ENCODE measurements around the gene ADCY2.

The ADCY2 gene

DNA sequence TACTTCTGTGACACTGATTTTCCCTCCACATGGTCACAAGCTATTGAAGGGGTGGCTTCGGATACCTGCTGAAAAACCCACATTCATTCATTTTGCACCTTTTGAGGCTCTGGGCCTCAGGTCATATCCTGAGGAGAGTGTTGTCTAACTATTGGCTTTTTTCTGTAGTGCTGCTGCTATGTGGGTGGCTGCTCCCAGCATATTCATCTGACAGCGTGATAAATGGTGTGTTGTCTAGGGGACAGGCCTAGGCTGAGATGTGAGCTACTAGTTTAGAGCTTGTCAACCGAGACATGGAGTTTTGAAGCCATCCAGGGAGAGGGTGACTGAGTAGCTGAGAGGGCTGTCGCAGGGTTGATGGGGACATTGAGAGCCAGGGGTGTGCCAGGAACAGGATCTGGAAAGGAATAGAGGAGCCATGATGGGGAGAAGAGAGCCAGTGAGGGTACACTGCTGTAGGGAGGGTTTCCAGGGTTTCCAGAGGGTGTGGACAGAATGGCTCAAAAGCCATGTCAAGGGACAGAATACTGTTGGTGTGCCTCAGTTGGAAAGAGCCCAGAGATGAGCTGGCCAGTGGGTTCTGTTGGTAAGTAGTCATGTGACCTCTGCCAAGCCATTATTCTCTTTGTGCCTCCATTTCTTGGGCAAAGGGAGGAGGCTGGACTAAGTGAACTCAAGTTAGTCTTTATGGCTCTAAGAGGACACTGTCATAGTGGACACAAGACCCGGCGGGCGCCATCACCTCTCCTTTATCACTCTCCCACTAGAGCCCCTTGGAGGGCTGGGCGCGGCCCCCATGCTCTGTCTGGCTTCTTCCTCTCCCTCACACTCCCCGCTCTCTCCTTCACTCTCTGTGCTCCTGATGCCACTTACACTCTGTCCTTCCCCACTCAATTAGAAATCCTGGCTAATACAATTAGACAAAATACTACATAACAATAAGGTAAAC is 19.9 kb downstream of the ADCY2 start:
- H3K4me3 ChIP-seq (ENCODE audit: low read depth, low read length): no peak overlapping the region
- TF ChIP-seq, protein P1, sequence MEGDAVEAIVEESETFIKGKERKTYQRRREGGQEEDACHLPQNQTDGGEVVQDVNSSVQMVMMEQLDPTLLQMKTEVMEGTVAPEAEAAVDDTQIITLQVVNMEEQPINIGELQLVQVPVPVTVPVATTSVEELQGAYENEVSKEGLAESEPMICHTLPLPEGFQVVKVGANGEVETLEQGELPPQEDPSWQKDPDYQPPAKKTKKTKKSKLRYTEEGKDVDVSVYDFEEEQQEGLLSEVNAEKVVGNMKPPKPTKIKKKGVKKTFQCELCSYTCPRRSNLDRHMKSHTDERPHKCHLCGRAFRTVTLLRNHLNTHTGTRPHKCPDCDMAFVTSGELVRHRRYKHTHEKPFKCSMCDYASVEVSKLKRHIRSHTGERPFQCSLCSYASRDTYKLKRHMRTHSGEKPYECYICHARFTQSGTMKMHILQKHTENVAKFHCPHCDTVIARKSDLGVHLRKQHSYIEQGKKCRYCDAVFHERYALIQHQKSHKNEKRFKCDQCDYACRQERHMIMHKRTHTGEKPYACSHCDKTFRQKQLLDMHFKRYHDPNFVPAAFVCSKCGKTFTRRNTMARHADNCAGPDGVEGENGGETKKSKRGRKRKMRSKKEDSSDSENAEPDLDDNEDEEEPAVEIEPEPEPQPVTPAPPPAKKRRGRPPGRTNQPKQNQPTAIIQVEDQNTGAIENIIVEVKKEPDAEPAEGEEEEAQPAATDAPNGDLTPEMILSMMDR (IDR thresholded peaks at IDR 0.05; ENCODE audit: insufficient read depth, low read length, missing control alignments): no peak
- DNase-seq (ENCODE audit: low read depth, low spot score): no peak
- ChIA-PET POLR2A (no interaction called here), CTCF (no interaction called here)

DNA sequence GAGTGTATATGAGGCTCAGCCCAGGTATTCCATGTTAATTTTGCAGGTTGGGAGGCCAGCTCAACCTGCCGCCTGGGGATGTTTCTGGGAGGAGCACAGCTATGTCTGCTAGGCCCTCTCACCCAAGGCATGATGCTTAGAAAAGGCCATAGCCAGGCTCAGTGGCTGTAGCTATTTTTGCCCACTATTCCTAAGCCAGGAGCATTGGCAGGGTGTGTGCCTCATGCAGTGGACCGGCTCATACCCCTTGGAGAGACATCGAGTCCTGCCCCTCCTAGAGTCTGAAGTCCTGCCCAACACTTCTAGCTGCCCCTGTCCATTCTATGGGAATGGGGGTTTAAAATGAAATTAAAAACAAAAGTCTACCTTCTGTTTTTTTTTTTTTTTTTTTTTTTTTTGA is 22.3 kb downstream of the ADCY2 start:
- H3K4me3 ChIP-seq (ENCODE audit: low read depth, low read length): no peak overlapping the region
- no peak for DNase-seq (ENCODE audit: low read depth, low spot score)
- POLR2A ChIA-PET: no interaction called here
- CTCF ChIA-PET: no interaction called here
- TF ChIP-seq, protein P1 (IDR thresholded peaks at IDR 0.05; ENCODE audit: insufficient read depth, low read length, missing control alignments): no peak

DNA sequence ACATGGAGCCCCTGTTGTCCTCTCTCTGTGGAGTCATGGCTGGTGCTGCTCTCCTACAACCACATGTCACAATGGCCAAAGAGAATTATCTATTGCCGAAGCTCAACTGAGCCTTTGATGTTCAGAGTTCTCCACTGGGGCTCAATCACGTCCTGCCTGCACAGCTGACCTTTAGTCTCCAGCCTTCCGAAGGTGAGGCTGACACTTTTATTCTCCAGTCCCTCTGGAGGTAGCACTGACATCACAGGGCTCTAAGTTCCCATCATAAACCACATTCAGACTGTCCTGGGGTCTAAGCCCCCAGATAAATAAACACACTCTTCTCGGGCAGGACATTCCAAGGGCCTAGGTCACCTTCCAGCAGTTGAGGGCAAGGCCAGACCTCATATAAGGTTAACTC is 23.4 kb downstream of the ADCY2 start:
- ChIA-PET CTCF (no interaction called here), POLR2A (no interaction called here)
- TF ChIP-seq, protein P1 (IDR thresholded peaks at IDR 0.05; ENCODE audit: insufficient read depth, low read length, missing control alignments): no peak
- DNase-seq (ENCODE audit: low read depth, low spot score): no peak
- H3K4me3 ChIP-seq (ENCODE audit: low read depth, low read length): no peak overlapping the region

DNA sequence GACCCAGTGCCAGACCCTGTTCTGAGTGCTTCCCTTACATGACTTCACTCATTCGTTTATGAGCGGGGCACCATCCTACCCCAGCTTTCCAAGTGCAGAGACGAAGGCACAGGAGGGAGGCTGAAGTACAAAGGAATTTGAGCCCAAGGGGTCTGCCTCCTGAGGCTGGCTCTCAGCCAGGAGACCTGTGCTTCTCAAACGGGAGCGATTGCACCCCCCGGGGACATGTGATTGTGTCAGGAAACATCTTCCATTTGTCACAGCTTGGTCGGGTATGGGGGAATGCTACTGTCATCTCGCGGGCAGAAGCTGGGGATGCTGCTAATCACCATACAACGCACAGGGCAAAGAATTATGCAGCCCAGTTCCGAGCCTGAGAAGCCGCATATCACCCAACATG is 23.9 kb downstream of the ADCY2 start:
- H3K4me3 ChIP-seq (ENCODE audit: low read depth, low read length): no peak overlapping the region
- ChIA-PET POLR2A (no interaction called here), CTCF (no interaction called here)
- no peak for DNase-seq (ENCODE audit: low read depth, low spot score)
- TF ChIP-seq, protein P1 (IDR thresholded peaks at IDR 0.05; ENCODE audit: insufficient read depth, low read length, missing control alignments): no peak

DNA sequence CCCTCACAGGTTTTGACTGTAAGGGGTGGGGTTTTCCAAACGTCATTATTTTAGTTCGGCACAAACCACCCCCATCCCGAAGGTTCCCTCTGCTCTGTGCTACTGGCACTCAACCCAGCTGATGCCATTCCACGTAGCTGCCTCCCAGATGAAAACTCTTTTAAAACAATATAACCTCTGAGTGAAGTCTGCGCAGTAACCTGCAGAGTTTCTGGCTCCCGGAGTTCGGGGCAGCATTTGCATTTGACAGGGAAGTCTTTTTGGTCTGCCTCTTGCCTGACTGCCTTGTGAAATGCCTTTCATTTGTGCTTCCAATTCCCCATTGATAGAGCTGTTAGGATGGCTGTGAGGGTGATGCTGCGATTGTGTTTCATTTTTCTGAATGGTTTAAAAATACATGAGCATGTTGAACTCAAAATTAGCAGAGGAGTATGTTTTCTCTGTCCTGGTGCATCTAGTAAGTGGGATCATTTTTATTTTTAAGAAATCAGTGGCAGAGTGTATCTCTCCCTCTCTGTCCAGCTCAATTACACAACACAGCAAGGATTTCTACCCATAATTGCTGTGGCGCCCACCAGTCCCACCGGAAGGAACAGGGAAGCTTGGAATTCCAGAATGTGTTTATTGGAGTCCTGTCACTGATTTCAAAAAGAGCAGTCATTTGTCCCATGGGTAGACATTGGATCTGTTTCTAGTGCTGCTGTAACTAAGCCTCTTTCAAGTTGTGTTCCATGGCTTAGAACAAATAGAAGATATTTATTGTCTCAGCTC is 24.8 kb downstream of the ADCY2 start:
- DNase-seq (ENCODE audit: low read depth, low spot score): no peak
- TF ChIP-seq, protein P1 (IDR thresholded peaks at IDR 0.05; ENCODE audit: insufficient read depth, low read length, missing control alignments): no peak
- no peak overlapping the region for H3K4me3 ChIP-seq (ENCODE audit: low read depth, low read length)
- CTCF ChIA-PET: interaction anchor here (0.9 kb wide), 1 partner anchor 29 kb away, joined by 3 read pairs; no protein-coding TSS in a partner anchor
- POLR2A ChIA-PET: no interaction called here

Data from AG04449 (cell line).